ENCODE results near the gene FHIT.

FHIT gene

GRCh38 chr3:60190073-60190472 is 1061.2 kb downstream of the FHIT start:
- no peaks in the 10 kb centered on the region for H3K36me3 Mint-ChIP-seq (ENCODE audit: low read depth)
- intact Hi-C loops (cut with micrococcal nuclease): no loop called here
- H3K4me3 Mint-ChIP-seq: no peak overlapping the region
- H3K27ac Mint-ChIP-seq: no peak overlapping the region
- no peaks in the 10 kb centered on the region for H3K27me3 Mint-ChIP-seq
- no peaks in the 10 kb centered on the region for H3K9me3 Mint-ChIP-seq
- H3K4me1 Mint-ChIP-seq (ENCODE audit: low read depth): peaks cover 8% of the 10 kb centered on the region

GRCh38 chr3:60189304-60189703 is 1061.9 kb downstream of the FHIT start:
- Mint-ChIP-seq H3K27me3 (no peaks in the 10 kb centered on the region), H3K4me1 (ENCODE audit: low read depth) (peaks cover 8% of the 10 kb centered on the region), H3K27ac (no peak overlapping the region), H3K4me3 (no peak overlapping the region), H3K36me3 (ENCODE audit: low read depth) (no peaks in the 10 kb centered on the region), H3K9me3 (no peaks in the 10 kb centered on the region)
- intact Hi-C loops (cut with micrococcal nuclease): no loop called here

- intact Hi-C loops (cut with micrococcal nuclease): no loop called here
- no peaks in the 10 kb centered on the region for H3K27me3 Mint-ChIP-seq
- no peaks in the 10 kb centered on the region for H3K36me3 Mint-ChIP-seq (ENCODE audit: low read depth)
- H3K4me3 Mint-ChIP-seq: no peak overlapping the region
- no peak overlapping the region for H3K27ac Mint-ChIP-seq
- no peaks in the 10 kb centered on the region for H3K9me3 Mint-ChIP-seq
- H3K4me1 Mint-ChIP-seq (ENCODE audit: low read depth): peaks cover 8% of the 10 kb centered on the region
Observed at GRCh38 chr3:60188803-60189202, 1062.4 kb downstream of the FHIT start.

- Mint-ChIP-seq H3K9me3 (no peaks in the 10 kb centered on the region), H3K27me3 (no peaks in the 10 kb centered on the region), H3K4me3 (no peak overlapping the region), H3K36me3 (ENCODE audit: low read depth) (no peaks in the 10 kb centered on the region), H3K27ac (no peak overlapping the region), H3K4me1 (ENCODE audit: low read depth) (peaks cover 1% of the 10 kb centered on the region)
- intact Hi-C loops (cut with micrococcal nuclease): no loop called here
Observed at GRCh38 chr3:60187343-60187742, 1063.9 kb downstream of the FHIT start.

GRCh38 chr3:60186359-60186758 is 1064.9 kb downstream of the FHIT start:
- intact Hi-C loops (cut with micrococcal nuclease): no loop called here
- Mint-ChIP-seq H3K9me3 (no peaks in the 10 kb centered on the region), H3K4me3 (no peak overlapping the region), H3K36me3 (ENCODE audit: low read depth) (no peaks in the 10 kb centered on the region), H3K27ac (no peak overlapping the region), H3K4me1 (ENCODE audit: low read depth) (no peaks in the 10 kb centered on the region), H3K27me3 (no peaks in the 10 kb centered on the region)

GRCh38 chr3:60185161-60185560 is 1066.1 kb downstream of the FHIT start:
- H3K4me1 Mint-ChIP-seq (ENCODE audit: low read depth): no peaks in the 10 kb centered on the region
- no peaks in the 10 kb centered on the region for H3K9me3 Mint-ChIP-seq
- no peaks in the 10 kb centered on the region for H3K36me3 Mint-ChIP-seq (ENCODE audit: low read depth)
- no peaks in the 10 kb centered on the region for H3K27me3 Mint-ChIP-seq
- intact Hi-C loops (cut with micrococcal nuclease): no loop called here
- no peak overlapping the region for H3K4me3 Mint-ChIP-seq
- H3K27ac Mint-ChIP-seq: no peak overlapping the region

- Mint-ChIP-seq H3K27me3 (no peaks in the 10 kb centered on the region), H3K4me1 (ENCODE audit: low read depth) (no peaks in the 10 kb centered on the region), H3K36me3 (ENCODE audit: low read depth) (no peaks in the 10 kb centered on the region), H3K4me3 (no peak overlapping the region), H3K9me3 (no peaks in the 10 kb centered on the region), H3K27ac (no peak overlapping the region)
- intact Hi-C loops (cut with micrococcal nuclease): no loop called here
Observed at GRCh38 chr3:60182697-60183096, 1068.6 kb downstream of the FHIT start.

- Mint-ChIP-seq H3K27ac (no peak overlapping the region), H3K4me1 (ENCODE audit: low read depth) (no peaks in the 10 kb centered on the region)
- intact Hi-C loops (cut with micrococcal nuclease): no loop called here
Observed at GRCh38 chr3:60178931-60179653, 1072.2 kb downstream of the FHIT start.

GRCh38 chr3:60177726-60178125 is 1073.5 kb downstream of the FHIT start:
- Mint-ChIP-seq H3K9me3 (no peaks in the 10 kb centered on the region), H3K27me3 (no peaks in the 10 kb centered on the region), H3K4me1 (ENCODE audit: low read depth) (no peaks in the 10 kb centered on the region), H3K36me3 (ENCODE audit: low read depth) (no peaks in the 10 kb centered on the region), H3K27ac (no peak overlapping the region), H3K4me3 (no peak overlapping the region)
- intact Hi-C loops (cut with micrococcal nuclease): no loop called here

More at GRCh38 chr3:60178931-60179653, 1072.2 kb downstream of the FHIT start:
- Mint-ChIP-seq H3K4me3 (no peak overlapping the region), H3K9me3 (no peaks in the 10 kb centered on the region), H3K36me3 (ENCODE audit: low read depth) (no peaks in the 10 kb centered on the region), H3K27me3 (no peaks in the 10 kb centered on the region)

GRCh38 chr3:60176614-60177013 is 1074.6 kb downstream of the FHIT start:
- Mint-ChIP-seq H3K9me3 (no peaks in the 10 kb centered on the region), H3K27me3 (no peaks in the 10 kb centered on the region)
- intact Hi-C loops (cut with micrococcal nuclease): no loop called here

GRCh38 chr3:60175680-60176079 is 1075.6 kb downstream of the FHIT start:
- H3K4me3 Mint-ChIP-seq: no peak overlapping the region
- no peaks in the 10 kb centered on the region for H3K27me3 Mint-ChIP-seq
- intact Hi-C loops (cut with micrococcal nuclease): no loop called here
- no peaks in the 10 kb centered on the region for H3K36me3 Mint-ChIP-seq (ENCODE audit: low read depth)
- H3K27ac Mint-ChIP-seq: no peak overlapping the region
- no peaks in the 10 kb centered on the region for H3K9me3 Mint-ChIP-seq
- H3K4me1 Mint-ChIP-seq (ENCODE audit: low read depth): no peaks in the 10 kb centered on the region

More at GRCh38 chr3:60176614-60177013, 1074.6 kb downstream of the FHIT start:
- Mint-ChIP-seq H3K27ac (no peak overlapping the region), H3K4me1 (ENCODE audit: low read depth) (no peaks in the 10 kb centered on the region), H3K36me3 (ENCODE audit: low read depth) (no peaks in the 10 kb centered on the region), H3K4me3 (no peak overlapping the region)

- Mint-ChIP-seq H3K4me1 (ENCODE audit: low read depth) (no peaks in the 10 kb centered on the region), H3K9me3 (no peaks in the 10 kb centered on the region), H3K27me3 (no peaks in the 10 kb centered on the region), H3K27ac (no peak overlapping the region), H3K36me3 (ENCODE audit: low read depth) (no peaks in the 10 kb centered on the region), H3K4me3 (no peak overlapping the region)
- intact Hi-C loops (cut with micrococcal nuclease): no loop called here
Observed at GRCh38 chr3:60169755-60170154, 1081.5 kb downstream of the FHIT start.

GRCh38 chr3:60167186-60167585 is 1084.1 kb downstream of the FHIT start:
- H3K27ac Mint-ChIP-seq: no peak overlapping the region
- H3K36me3 Mint-ChIP-seq (ENCODE audit: low read depth): no peaks in the 10 kb centered on the region
- H3K9me3 Mint-ChIP-seq: no peaks in the 10 kb centered on the region
- no peaks in the 10 kb centered on the region for H3K27me3 Mint-ChIP-seq
- H3K4me3 Mint-ChIP-seq: no peak overlapping the region
- no peaks in the 10 kb centered on the region for H3K4me1 Mint-ChIP-seq (ENCODE audit: low read depth)
- intact Hi-C loops (cut with micrococcal nuclease): no loop called here

- intact Hi-C loops (cut with micrococcal nuclease): no loop called here
- Mint-ChIP-seq H3K9me3 (no peaks in the 10 kb centered on the region), H3K27me3 (no peaks in the 10 kb centered on the region), H3K27ac (no peak overlapping the region), H3K4me3 (no peak overlapping the region), H3K36me3 (ENCODE audit: low read depth) (no peaks in the 10 kb centered on the region), H3K4me1 (ENCODE audit: low read depth) (peaks cover 6% of the 10 kb centered on the region)
Observed at GRCh38 chr3:60160822-60161748, 1090.2 kb downstream of the FHIT start.

Data from dendritic cell treated with granulocyte-macrophage colony-stimulating factor and Interleukin-4, amounts not matched to agents 40 ng/mL and 50 ng/mL, for 4 days (primary cell).